Measurements from ENCODE around the gene SUGP1. TPM values are rescaled to one million over a fixed set of nuclear protein-coding genes. Genes with fewer than 3 reads are reported as not detected.

Gene SUGP1
- polyA plus RNA-seq, 3 donors = 17.4 to 38.8 (median 18.1) TPM

DNA sequence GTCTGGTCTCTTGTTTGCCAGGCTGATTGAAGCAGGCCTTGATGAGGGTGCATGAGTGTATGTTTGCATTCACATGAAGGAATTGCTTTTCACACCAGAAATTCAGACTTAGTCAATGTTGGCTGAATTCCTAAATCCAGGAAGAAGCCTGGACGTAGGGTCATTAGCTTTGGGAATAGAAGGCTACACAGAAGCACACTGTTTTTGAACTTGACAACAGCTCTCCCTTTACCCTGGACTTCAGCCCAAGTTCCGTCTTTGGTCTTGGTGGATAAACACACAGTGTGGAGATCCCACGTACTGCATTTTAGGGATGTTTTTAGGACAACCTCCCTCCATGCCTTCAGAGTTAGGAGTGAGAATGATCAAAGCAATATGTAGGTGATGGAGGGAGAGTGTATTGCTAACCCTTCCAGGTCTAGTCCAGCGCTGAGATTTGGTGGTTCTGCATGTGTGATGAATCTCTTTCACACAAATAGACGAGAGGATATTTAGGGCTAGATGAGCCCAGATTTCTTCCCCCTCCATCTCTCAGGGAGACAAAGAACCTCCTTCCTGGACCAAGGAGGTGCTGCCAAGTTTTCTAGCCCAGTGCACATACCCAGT, 70.0 kb downstream of the SUGP1 start:
- Histone ChIP-seq H3K9me3 (replicated peaks in 1 of 2; ENCODE audit: control insufficient read depth in 1 of 2, insufficient read depth in 1 of 2, low read length in 2 of 2) (no peaks in the 10 kb centered on the region), H2AFZ (ENCODE audit: insufficient read depth, low read depth, low read length, poor library complexity, severe bottlenecking) (no peak overlapping the region), H3K36me3 (replicated peaks in 1 of 2; ENCODE audit: control insufficient read depth in 1 of 2, insufficient read depth in 2 of 2, low read length in 2 of 2) (no peaks in the 10 kb centered on the region), H3K27me3 (ENCODE audit: control insufficient read depth in 2 of 2, insufficient read depth in 2 of 2, low read length in 2 of 2) (no peaks in the 10 kb centered on the region), H3K4me1 (ENCODE audit: control insufficient read depth in 1 of 2, insufficient read depth in 2 of 2, low read length in 2 of 2) (no peaks in the 10 kb centered on the region), H3K4me2 (replicated peaks; ENCODE audit: extremely low read depth, low read length, poor library complexity, severe bottlenecking) (no peak overlapping the region), H4K20me1 (ENCODE audit: insufficient read depth, low read length) (no peaks in the 10 kb centered on the region), H3K27ac (ENCODE audit: low read depth in 1 of 2, low read length in 2 of 2) (no peak overlapping the region), H3K4me3 (replicated peaks in 1 of 3; ENCODE audit: low read depth in 2 of 3, low read length in 3 of 3) (no peak overlapping the region), H3K9ac (ENCODE audit: insufficient read depth, low read length, poor library complexity, severe bottlenecking) (no peak overlapping the region), H3K79me2 (ENCODE audit: insufficient read depth, low read length) (no peaks in the 10 kb centered on the region)
- Mint-ChIP-seq H3K27ac (peak overlapping the region in 1 of 7 donors; percentile 80), H3K36me3 (no peaks in the 10 kb centered on the region), H3K4me1 (no peaks in the 10 kb centered on the region), H3K9me3 (peaks cover 0 to 2% (median 0%) of the 10 kb centered on the region in 7 donors), H3K4me3 (no peak overlapping the region), H3K27me3 (ENCODE audit: low read depth in 3 of 3) (peaks cover 16 to 29% (median 29%) of the 10 kb centered on the region in 3 donors)
- no peak for DNase-seq
- TF ChIP-seq, protein P1, sequence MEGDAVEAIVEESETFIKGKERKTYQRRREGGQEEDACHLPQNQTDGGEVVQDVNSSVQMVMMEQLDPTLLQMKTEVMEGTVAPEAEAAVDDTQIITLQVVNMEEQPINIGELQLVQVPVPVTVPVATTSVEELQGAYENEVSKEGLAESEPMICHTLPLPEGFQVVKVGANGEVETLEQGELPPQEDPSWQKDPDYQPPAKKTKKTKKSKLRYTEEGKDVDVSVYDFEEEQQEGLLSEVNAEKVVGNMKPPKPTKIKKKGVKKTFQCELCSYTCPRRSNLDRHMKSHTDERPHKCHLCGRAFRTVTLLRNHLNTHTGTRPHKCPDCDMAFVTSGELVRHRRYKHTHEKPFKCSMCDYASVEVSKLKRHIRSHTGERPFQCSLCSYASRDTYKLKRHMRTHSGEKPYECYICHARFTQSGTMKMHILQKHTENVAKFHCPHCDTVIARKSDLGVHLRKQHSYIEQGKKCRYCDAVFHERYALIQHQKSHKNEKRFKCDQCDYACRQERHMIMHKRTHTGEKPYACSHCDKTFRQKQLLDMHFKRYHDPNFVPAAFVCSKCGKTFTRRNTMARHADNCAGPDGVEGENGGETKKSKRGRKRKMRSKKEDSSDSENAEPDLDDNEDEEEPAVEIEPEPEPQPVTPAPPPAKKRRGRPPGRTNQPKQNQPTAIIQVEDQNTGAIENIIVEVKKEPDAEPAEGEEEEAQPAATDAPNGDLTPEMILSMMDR (IDR thresholded peaks at IDR 0.05) = no peak
- 86% methylated on average over 1 of the region's 5 CpGs for WGBS (ENCODE audit: insufficient coverage)
- intact Hi-C loops (cut with micrococcal nuclease) = no loop called here

- Histone ChIP-seq H3K9ac (ENCODE audit: insufficient read depth, low read length, poor library complexity, severe bottlenecking) (no peak overlapping the region), H3K4me3 (replicated peaks in 1 of 3; ENCODE audit: low read depth in 2 of 3, low read length in 3 of 3) (no peak overlapping the region), H2AFZ (ENCODE audit: insufficient read depth, low read depth, low read length, poor library complexity, severe bottlenecking) (no peak overlapping the region), H3K4me1 (ENCODE audit: control insufficient read depth in 1 of 2, insufficient read depth in 2 of 2, low read length in 2 of 2) (no peaks in the 10 kb centered on the region), H3K27ac (ENCODE audit: low read depth in 1 of 2, low read length in 2 of 2) (no peak overlapping the region), H3K9me3 (replicated peaks in 1 of 2; ENCODE audit: control insufficient read depth in 1 of 2, insufficient read depth in 1 of 2, low read length in 2 of 2) (peaks cover 5 to 7% of the 10 kb centered on the region in 2 donors), H3K79me2 (ENCODE audit: insufficient read depth, low read length) (no peaks in the 10 kb centered on the region), H3K27me3 (ENCODE audit: control insufficient read depth in 2 of 2, insufficient read depth in 2 of 2, low read length in 2 of 2) (no peaks in the 10 kb centered on the region), H4K20me1 (ENCODE audit: insufficient read depth, low read length) (no peaks in the 10 kb centered on the region), H3K36me3 (replicated peaks in 1 of 2; ENCODE audit: control insufficient read depth in 1 of 2, insufficient read depth in 2 of 2, low read length in 2 of 2) (no peaks in the 10 kb centered on the region), H3K4me2 (replicated peaks; ENCODE audit: extremely low read depth, low read length, poor library complexity, severe bottlenecking) (no peak overlapping the region)
- H3K9me3 Mint-ChIP-seq = peaks cover 6 to 14% (median 11%) of the 10 kb centered on the region in 7 donors
- intact Hi-C loops (cut with micrococcal nuclease) = no loop called here
- H3K4me1 Mint-ChIP-seq = no peaks in the 10 kb centered on the region
- H3K27me3 Mint-ChIP-seq (ENCODE audit: low read depth in 3 of 3) = peaks cover 4 to 16% (median 7%) of the 10 kb centered on the region in 3 donors
- no peak overlapping the region for H3K27ac Mint-ChIP-seq
- no peak for DNase-seq
- 93% methylated on average over 7 of the region's 9 CpGs for WGBS (ENCODE audit: insufficient coverage)
- H3K4me3 Mint-ChIP-seq = no peak overlapping the region
- TF ChIP-seq, protein P1 (IDR thresholded peaks at IDR 0.05) = no peak
- H3K36me3 Mint-ChIP-seq = no peaks in the 10 kb centered on the region
Observed at GRCh38 chr19:19240476-19240875, 79.8 kb downstream of the SUGP1 start.

All from CD14-positive monocyte (primary cell).